ENCODE measurements around the gene MAP10.

DNA sequence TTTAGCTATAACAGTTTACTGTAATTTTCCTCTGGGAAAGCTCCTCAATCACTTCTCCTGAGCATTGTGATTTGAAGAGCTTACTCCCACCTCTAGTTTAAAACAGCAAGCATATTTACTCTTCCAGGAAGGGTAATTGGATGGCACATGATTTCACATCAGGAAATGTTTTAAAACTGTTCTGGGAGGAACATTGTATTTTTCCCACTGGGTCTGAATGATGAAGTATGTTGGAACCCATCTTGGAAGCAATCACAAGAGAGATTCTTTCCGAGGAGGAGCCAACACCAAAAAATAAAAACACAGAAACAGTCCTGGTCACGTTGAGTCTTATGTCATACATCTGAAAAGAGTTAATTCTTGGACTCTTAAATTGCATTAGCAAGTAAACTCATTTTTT lies 17.3 kb downstream of the MAP10 start:
- TF ChIP-seq, protein P1, sequence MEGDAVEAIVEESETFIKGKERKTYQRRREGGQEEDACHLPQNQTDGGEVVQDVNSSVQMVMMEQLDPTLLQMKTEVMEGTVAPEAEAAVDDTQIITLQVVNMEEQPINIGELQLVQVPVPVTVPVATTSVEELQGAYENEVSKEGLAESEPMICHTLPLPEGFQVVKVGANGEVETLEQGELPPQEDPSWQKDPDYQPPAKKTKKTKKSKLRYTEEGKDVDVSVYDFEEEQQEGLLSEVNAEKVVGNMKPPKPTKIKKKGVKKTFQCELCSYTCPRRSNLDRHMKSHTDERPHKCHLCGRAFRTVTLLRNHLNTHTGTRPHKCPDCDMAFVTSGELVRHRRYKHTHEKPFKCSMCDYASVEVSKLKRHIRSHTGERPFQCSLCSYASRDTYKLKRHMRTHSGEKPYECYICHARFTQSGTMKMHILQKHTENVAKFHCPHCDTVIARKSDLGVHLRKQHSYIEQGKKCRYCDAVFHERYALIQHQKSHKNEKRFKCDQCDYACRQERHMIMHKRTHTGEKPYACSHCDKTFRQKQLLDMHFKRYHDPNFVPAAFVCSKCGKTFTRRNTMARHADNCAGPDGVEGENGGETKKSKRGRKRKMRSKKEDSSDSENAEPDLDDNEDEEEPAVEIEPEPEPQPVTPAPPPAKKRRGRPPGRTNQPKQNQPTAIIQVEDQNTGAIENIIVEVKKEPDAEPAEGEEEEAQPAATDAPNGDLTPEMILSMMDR (IDR thresholded peaks at IDR 0.05; ENCODE audit: low read length), result no peak
- TF ChIP-seq EZH2 (optimal IDR thresholded peaks at IDR 0.05; ENCODE audit: low read depth, low read length) (no peak), EZH2phosphoT487 (IDR thresholded peaks at IDR 0.05; ENCODE audit: low read length) (no peak)
